ENCODE data around the gene CALCA.
"Not testable (repeated sequence)": the region's sequence is repeated elsewhere in the genome, so short reads cannot be mapped to it uniquely, and the experiment has no call there.

Gene CALCA

DNA sequence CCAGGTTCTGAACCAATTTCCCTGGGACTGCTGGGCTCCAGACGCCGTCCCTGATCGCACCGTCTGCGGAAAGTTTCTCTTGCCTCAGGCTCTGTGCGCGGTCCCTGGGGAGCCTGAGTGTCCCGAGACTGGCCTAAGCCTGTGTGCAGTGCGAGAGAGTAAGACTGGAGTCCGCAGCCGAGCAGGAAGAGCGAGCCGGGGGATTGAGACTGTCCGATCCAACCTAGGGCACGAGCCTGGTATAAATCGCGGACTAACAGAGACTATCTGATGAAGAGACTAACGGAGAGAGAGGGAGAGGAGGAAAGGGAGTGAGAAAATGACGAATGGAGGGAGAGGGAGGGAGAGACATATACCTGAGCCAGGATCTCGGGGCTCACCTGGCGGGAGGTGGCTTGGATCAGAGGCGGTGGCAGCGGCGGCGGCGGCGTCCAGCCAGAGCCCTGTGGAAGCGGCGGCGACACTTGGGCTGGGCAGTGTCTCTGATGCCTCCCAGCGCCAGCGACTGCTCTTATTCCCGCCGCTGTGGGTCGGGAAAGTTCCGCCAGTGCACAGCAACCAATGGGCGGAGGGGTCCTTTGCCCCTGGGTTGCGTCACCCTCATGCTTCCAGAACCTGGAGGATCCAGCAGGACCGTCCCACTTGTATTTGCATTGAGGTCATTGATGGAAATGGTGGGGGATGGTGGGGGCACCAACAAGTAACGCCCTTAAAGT is at the start of gene CALCA:
TSS of gene CALCA (minus strand) at position 487 of the 716 bp plus-strand sequence. CDS start 1,159 bp downstream, outside the sequence.
- no peak for TF ChIP-seq CTCF (IDR thresholded peaks at IDR 0.05; ENCODE audit: low read depth, low read length, missing control alignments)
- H3K4me3 ChIP-seq (replicated peaks; ENCODE audit: low read depth, low read length): no peak within 1 kb of the TSS
- DNase-seq (ENCODE audit: extremely low read depth, low read depth): no peak

- TF ChIP-seq CTCF (IDR thresholded peaks at IDR 0.05; ENCODE audit: low read depth, low read length, missing control alignments): no peak
- no peak for DNase-seq (ENCODE audit: extremely low read depth, low read depth)
- no peak overlapping the region for H3K4me3 ChIP-seq (replicated peaks; ENCODE audit: low read depth, low read length)
These were observed 44.0 kb upstream of the CALCA start for GRCh38 chr11:15016200-15016599.

DNA sequence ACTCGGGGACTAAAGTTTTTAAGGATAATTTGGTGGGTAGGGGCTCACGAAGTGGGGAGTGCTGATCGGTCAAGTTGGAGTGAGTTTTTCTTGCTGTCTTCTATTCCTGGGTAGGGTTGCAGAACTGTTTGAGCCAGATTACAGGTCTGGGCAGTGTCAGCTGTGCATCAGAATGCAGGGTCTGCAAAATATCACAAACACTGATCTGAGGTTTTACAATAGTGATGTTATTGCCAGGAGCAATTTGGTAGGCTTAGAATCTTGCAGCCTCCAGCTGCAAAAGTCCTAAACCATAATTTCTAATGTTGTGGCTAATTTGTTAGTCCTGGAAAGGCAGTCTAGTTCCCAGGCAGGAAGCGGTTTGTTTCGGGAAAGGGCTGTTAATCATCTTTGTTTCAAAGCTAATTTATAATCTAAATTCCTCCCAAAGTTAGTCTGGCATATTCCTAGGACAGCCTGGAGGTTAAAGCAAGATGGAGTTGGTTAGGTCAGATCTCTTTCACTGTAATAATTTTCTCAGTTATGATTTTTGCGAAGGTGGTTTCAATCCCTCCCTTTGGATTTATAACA is 39.7 kb upstream of the CALCA start:
- TF ChIP-seq CTCF (IDR thresholded peaks at IDR 0.05; ENCODE audit: low read depth, low read length, missing control alignments): no peak
- DNase-seq (ENCODE audit: extremely low read depth, low read depth): no peak
- H3K4me3 ChIP-seq (replicated peaks; ENCODE audit: low read depth, low read length): no peak overlapping the region

GRCh38 chr11:15010865-15011264 is 38.7 kb upstream of the CALCA start:
- no peak overlapping the region for H3K4me3 ChIP-seq (replicated peaks; ENCODE audit: low read depth, low read length)
- TF ChIP-seq CTCF (IDR thresholded peaks at IDR 0.05; ENCODE audit: low read depth, low read length, missing control alignments): no peak
- no peak for DNase-seq (ENCODE audit: extremely low read depth, low read depth)

GRCh38 chr11:15006139-15006759 is 34.1 kb upstream of the CALCA start:
- no peak overlapping the region for H3K4me3 ChIP-seq (replicated peaks; ENCODE audit: low read depth, low read length)
- peak; percentile 37 for DNase-seq (ENCODE audit: extremely low read depth, low read depth)
- TF ChIP-seq CTCF (IDR thresholded peaks at IDR 0.05; ENCODE audit: low read depth, low read length, missing control alignments): peak; percentile 35

DNA sequence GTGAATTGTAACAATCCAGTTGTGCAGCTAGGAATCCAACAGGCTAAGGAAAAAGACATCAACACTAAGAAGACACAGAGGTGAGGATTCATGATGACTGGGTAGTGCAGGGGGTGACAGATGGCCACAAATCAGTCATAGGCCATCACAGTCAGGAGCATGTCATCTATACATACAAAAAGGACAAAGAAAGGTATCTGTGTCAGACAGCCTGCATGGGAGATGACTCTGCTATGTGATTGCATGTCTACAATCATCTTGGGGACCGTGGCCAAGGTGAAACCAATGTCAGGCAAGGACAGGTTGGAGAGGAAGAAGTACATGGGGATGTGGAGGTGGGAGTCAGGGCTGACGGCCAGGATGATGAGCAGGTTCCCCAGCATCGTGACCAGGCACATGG is 16.0 kb upstream of the CALCA start:
- not testable (repeated sequence) for H3K4me3 ChIP-seq (replicated peaks; ENCODE audit: low read depth, low read length); DNase-seq (ENCODE audit: extremely low read depth, low read depth)

DNA sequence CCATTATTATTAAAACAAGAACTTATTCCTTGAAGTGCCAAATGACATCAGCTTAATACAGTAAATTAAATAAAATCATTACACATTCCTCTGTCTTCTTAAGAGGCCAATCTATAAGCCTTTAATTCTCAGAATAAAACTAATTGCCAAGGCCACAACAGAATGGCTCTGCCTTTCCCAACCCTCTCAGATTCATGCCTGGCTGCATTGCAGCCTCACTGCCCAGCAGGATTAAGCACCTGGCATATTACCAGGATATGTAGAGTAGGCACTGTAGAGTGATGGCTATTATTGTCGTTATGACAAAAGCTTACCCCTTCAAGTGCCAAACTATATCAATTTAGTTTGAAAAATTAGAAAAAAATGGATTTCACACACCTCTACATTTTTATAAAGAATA is 9.4 kb upstream of the CALCA start:
- TF ChIP-seq CTCF (IDR thresholded peaks at IDR 0.05; ENCODE audit: low read depth, low read length, missing control alignments): no peak
- DNase-seq (ENCODE audit: extremely low read depth, low read depth): no peak
- no peak overlapping the region for H3K4me3 ChIP-seq (replicated peaks; ENCODE audit: low read depth, low read length)
